K562 (cell line): ENCODE measurements around the gene TIGAR.

Experiments used
- PTBP1 ChIP-seq: fragments of 200-400 bp; formaldehyde crosslinking; IDR thresholded peaks from 2 replicates; pipeline ENCODE4 v1.6.1; 2017; ENCODE audit warnings: low read depth, low read length
- SP1 ChIP-seq: sonication (generic); formaldehyde crosslinking; IDR thresholded peaks from 2 replicates; pipeline ENCODE4 v1.8.1; 2022; ENCODE audit warnings: mild to moderate bottlenecking, missing genetic modification reagents
- ZBTB49 ChIP-seq: sonication (generic); formaldehyde crosslinking; IDR thresholded peaks from 2 replicates; pipeline ENCODE4 v1.8.0; 2022; ENCODE audit warnings: missing genetic modification reagents, mild to moderate bottlenecking, borderline replicate concordance
- ZNF507 ChIP-seq: conservative IDR thresholded peaks from 2 replicates; pipeline ENCODE4 v1.6.1; 2017; ENCODE audit warnings: missing genetic modification characterization, missing compliant biosample characterization
- ZNF644 ChIP-seq: fragments of 200-800 bp; sonication (Bioruptor generic); IDR thresholded peaks from 2 replicates; pipeline ENCODE4 v1.6.1; 2016; ENCODE audit warnings: low read depth, missing genetic modification characterization, missing compliant biosample characterization

GRCh38 chr12:4325966-4326365, 5.0 kb downstream of the TIGAR start:
- no peak for TF ChIP-seq SP1 (CRISPR knock-in tag)
- no peak for TF ChIP-seq ZNF644 (tag)
- TF ChIP-seq PTBP1: no peak
- no peak for TF ChIP-seq ZNF507
- TF ChIP-seq ZBTB49 (CRISPR knock-in tag): no peak
